ENCODE measurements around the gene INPP4B. TPM values are rescaled to one million over a fixed set of nuclear protein-coding genes. Genes with fewer than 3 reads are reported as not detected.

INPP4B gene
- total and polyA plus RNA-seq, 2 donors from 2014 or later = 2.6 to 18.9 TPM

DNA sequence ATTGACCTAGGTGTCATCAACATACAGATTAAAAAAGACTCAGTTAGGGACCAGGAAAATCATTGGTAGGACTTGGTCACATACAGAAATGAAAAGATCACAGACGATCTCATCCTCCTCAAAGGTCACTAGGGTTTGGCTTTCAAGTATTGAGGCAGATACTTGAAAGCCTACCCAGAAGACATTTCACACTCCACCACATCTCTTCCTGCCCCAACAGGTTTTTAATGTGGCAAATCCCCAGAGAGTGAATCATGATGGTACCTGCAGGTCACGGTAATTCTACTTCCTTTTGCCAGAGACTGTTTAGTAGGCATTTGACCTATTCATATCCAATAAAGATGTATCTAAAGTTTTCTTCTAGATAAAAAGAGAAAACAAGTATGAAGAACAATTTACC lies 44.1 kb downstream of the INPP4B start:
- H3K27me3 ChIP-seq (ENCODE audit: control insufficient read depth, insufficient read depth, low read length) = no peaks in the 10 kb centered on the region
- H3K36me3 ChIP-seq (ENCODE audit: control insufficient read depth in 2 of 3, insufficient read depth in 3 of 3, low read length in 3 of 3) = no peaks in the 10 kb centered on the region
- intact Hi-C loops (cut with DNase I) = no loop called here
- FAIRE-seq (no peak), DNase-seq (no peak)
- H3K9ac ChIP-seq (ENCODE audit: low read length in 3 of 3) = no peak overlapping the region
- H3K9me3 ChIP-seq (ENCODE audit: control insufficient read depth in 2 of 3, insufficient read depth in 1 of 3, low read length in 3 of 3) = no peaks in the 10 kb centered on the region
- H3K4me1 ChIP-seq (ENCODE audit: control insufficient read depth in 2 of 3, insufficient read depth in 2 of 3, low read depth in 1 of 3, low read length in 3 of 3) = no peaks in the 10 kb centered on the region
- no peak overlapping the region for H3K27ac ChIP-seq (ENCODE audit: low read depth in 2 of 2, low read length in 2 of 2)
- H3K4me3 ChIP-seq (ENCODE audit: low read length in 3 of 3) = no peak overlapping the region
- TF ChIP-seq, protein P1, sequence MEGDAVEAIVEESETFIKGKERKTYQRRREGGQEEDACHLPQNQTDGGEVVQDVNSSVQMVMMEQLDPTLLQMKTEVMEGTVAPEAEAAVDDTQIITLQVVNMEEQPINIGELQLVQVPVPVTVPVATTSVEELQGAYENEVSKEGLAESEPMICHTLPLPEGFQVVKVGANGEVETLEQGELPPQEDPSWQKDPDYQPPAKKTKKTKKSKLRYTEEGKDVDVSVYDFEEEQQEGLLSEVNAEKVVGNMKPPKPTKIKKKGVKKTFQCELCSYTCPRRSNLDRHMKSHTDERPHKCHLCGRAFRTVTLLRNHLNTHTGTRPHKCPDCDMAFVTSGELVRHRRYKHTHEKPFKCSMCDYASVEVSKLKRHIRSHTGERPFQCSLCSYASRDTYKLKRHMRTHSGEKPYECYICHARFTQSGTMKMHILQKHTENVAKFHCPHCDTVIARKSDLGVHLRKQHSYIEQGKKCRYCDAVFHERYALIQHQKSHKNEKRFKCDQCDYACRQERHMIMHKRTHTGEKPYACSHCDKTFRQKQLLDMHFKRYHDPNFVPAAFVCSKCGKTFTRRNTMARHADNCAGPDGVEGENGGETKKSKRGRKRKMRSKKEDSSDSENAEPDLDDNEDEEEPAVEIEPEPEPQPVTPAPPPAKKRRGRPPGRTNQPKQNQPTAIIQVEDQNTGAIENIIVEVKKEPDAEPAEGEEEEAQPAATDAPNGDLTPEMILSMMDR (IDR thresholded peaks at IDR 0.05; ENCODE audit: borderline replicate concordance, extremely low read depth, insufficient read depth) = no peak

DNA sequence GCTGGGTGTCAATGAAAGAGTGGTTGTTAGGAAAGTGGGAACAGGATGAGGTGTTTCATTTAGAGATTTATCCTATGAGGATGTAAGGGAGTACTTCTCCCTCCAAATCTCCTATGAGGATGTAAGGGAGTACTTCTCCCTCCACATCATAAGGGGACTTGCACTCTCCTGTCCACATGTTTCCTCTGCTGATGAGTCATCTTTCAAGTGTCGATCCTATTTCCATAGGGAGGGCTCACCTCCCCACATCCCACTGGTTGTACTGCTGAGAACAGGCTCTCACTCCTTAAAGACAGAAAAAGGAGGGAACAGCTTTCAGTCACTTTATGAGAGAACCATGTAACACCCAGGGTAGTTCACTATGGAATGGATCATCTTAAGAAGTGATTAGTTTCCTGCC lies 65.0 kb downstream of the INPP4B start:
- H3K4me1 ChIP-seq (ENCODE audit: control insufficient read depth in 2 of 3, insufficient read depth in 2 of 3, low read depth in 1 of 3, low read length in 3 of 3) = no peaks in the 10 kb centered on the region
- H3K9me3 ChIP-seq (ENCODE audit: control insufficient read depth in 2 of 3, insufficient read depth in 1 of 3, low read length in 3 of 3) = no peaks in the 10 kb centered on the region
- H3K4me3 ChIP-seq (ENCODE audit: low read length in 3 of 3) = no peak overlapping the region
- H3K27me3 ChIP-seq (ENCODE audit: control insufficient read depth, insufficient read depth, low read length) = no peaks in the 10 kb centered on the region
- H3K27ac ChIP-seq (ENCODE audit: low read depth in 2 of 2, low read length in 2 of 2) = no peak overlapping the region
- intact Hi-C loops (cut with DNase I) = no loop called here
- TF ChIP-seq, protein P1 (IDR thresholded peaks at IDR 0.05; ENCODE audit: borderline replicate concordance, extremely low read depth, insufficient read depth) = no peak
- FAIRE-seq = no peak
- no peak for DNase-seq
- no peak overlapping the region for H3K9ac ChIP-seq (ENCODE audit: low read length in 3 of 3)
- H3K36me3 ChIP-seq (ENCODE audit: control insufficient read depth in 2 of 3, insufficient read depth in 3 of 3, low read length in 3 of 3) = no peaks in the 10 kb centered on the region

DNA sequence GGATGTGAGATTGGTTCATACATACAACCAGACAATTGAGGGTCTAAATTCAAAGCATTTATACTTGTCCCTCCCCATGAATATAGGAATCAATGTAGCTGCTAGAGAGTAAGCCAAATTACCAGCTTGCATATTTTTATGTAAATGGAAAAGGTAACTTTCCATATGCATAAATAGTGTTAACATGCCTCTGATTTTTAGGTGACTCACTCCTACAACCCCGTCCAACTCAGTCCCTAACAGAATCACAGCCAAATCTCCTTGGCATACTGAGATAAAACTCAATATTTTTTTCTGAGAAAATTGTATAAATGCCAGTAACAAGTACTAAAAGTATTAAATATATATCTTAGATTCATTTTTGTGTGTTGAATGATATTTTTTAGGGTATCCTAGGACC lies 67.2 kb downstream of the INPP4B start:
- Histone ChIP-seq H3K9me3 (ENCODE audit: control insufficient read depth in 2 of 3, insufficient read depth in 1 of 3, low read length in 3 of 3) (no peaks in the 10 kb centered on the region), H3K27ac (ENCODE audit: low read depth in 2 of 2, low read length in 2 of 2) (no peak overlapping the region), H3K4me1 (ENCODE audit: control insufficient read depth in 2 of 3, insufficient read depth in 2 of 3, low read depth in 1 of 3, low read length in 3 of 3) (no peaks in the 10 kb centered on the region), H3K36me3 (ENCODE audit: control insufficient read depth in 2 of 3, insufficient read depth in 3 of 3, low read length in 3 of 3) (no peaks in the 10 kb centered on the region), H3K9ac (ENCODE audit: low read length in 3 of 3) (no peak overlapping the region), H3K4me3 (ENCODE audit: low read length in 3 of 3) (no peak overlapping the region), H3K27me3 (ENCODE audit: control insufficient read depth, insufficient read depth, low read length) (no peaks in the 10 kb centered on the region)
- intact Hi-C loops (cut with DNase I) = no loop called here
- DNase-seq (no peak), FAIRE-seq (no peak)
- TF ChIP-seq, protein P1 (IDR thresholded peaks at IDR 0.05; ENCODE audit: borderline replicate concordance, extremely low read depth, insufficient read depth) = no peak

DNA sequence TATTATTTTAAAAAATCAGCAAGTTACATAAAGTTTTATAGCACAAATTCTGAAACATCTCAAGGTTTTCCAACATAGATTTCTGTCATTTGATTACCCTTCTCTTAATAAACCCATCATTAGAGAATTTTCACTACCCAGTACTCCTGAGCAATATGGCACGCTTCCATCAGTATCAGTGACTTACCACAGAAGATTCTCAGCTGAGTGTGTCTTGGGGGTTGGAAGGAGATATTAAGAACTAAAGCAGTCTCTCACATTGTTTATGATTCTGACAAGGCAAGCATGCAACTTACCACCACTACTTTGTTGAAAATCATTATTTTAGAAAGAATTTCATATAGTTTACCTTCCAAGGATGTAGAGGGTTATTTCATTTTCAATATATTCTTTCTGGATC lies 67.7 kb downstream of the INPP4B start:
- H3K4me1 ChIP-seq (ENCODE audit: control insufficient read depth in 2 of 3, insufficient read depth in 2 of 3, low read depth in 1 of 3, low read length in 3 of 3) = no peaks in the 10 kb centered on the region
- DNase-seq (no peak), FAIRE-seq (no peak)
- H3K27ac ChIP-seq (ENCODE audit: low read depth in 2 of 2, low read length in 2 of 2) = no peak overlapping the region
- H3K9me3 ChIP-seq (ENCODE audit: control insufficient read depth in 2 of 3, insufficient read depth in 1 of 3, low read length in 3 of 3) = no peaks in the 10 kb centered on the region
- H3K36me3 ChIP-seq (ENCODE audit: control insufficient read depth in 2 of 3, insufficient read depth in 3 of 3, low read length in 3 of 3) = no peaks in the 10 kb centered on the region
- intact Hi-C loops (cut with DNase I) = no loop called here
- H3K27me3 ChIP-seq (ENCODE audit: control insufficient read depth, insufficient read depth, low read length) = no peaks in the 10 kb centered on the region
- TF ChIP-seq, protein P1 (IDR thresholded peaks at IDR 0.05; ENCODE audit: borderline replicate concordance, extremely low read depth, insufficient read depth) = no peak
- no peak overlapping the region for H3K9ac ChIP-seq (ENCODE audit: low read length in 3 of 3)
- H3K4me3 ChIP-seq (ENCODE audit: low read length in 3 of 3) = no peak overlapping the region
